CMK (cell line): ENCODE measurements around the gene VPS26A.

ENCODE experiments used
- DNase-seq: peaks from one replicate; pipeline ENCODE4 v3.0.0-alpha.2; 2010; ENCODE audit warnings: low read depth

VPS26A gene

GRCh38 chr10:69179089-69179742 is 55.2 kb downstream of the VPS26A start:
- peak; percentile 33 for DNase-seq

- peak; percentile 94 for DNase-seq
Measured at GRCh38 chr10:69179743-69180524, 56.0 kb downstream of the VPS26A start, which contains the start of gene SUPV3L1. Gene SUPV3L1, plus strand, starts transcription at chr10:69180234. Its CDS starts 58 bp downstream, at chr10:69180292.

- peak; percentile 5 for DNase-seq
Measured at GRCh38 chr10:69180525-69181204, 56.7 kb downstream of the VPS26A start.

DNA sequence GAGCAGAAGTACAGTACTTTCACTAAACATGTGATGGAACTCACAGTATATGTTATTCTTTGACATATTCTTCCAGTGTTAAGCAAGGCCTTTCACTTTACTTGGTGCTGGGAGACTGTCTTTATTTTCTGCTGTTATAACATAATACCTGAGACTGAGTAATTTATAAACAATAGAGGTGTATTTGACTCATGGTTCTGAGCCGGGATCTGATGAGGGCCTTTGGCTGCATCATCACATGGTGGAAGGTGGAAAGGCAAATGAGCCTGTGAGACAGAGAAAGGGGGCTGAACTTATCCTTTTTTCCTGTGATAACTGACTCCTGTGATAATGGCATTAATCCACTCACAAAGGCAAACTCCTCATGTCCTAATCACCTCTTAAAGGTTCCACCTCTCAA is 57.5 kb downstream of the VPS26A start:
- no peak for DNase-seq

DNA sequence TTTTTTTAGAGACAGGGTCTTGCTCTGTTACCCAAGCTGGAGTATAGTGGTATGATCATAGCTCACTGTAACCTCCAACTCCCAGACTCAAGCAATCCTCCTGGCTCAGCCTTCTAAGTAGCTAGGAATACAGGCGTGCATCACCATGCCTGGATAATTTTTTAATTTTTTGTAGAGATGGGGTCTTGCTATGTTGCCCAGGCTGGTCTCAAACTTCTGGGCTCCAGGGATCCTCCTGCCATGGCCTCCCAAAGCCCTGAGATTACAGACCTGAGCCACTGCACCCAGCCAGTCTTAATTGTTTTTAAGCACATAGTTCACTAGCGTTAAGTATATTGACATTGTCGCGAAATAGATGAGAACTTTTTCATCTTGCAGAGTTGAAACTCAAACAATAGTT is 58.0 kb downstream of the VPS26A start:
- DNase-seq, result no peak

DNA sequence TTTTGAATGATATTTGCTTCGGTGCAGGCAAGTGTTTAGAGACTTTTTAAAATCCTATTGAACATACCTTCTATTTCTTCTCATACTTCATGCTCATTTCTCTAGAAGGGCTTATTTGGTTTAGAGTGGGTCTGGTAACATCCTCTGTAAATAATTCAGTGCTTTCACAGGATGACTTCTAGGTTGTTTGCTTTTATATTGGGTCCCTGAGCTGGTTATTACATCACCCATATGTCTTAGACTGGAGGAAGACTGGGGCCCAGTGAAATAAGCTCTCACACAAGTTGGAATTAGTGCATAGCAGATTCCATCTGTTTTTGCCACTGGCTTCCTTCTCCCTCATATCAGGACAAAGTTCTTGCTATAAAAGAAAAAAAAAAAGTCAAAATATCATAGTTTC is 62.5 kb downstream of the VPS26A start:
- DNase-seq, result no peak

- DNase-seq, result no peak
Measured at GRCh38 chr10:69201045-69201444, 77.1 kb downstream of the VPS26A start.

DNA sequence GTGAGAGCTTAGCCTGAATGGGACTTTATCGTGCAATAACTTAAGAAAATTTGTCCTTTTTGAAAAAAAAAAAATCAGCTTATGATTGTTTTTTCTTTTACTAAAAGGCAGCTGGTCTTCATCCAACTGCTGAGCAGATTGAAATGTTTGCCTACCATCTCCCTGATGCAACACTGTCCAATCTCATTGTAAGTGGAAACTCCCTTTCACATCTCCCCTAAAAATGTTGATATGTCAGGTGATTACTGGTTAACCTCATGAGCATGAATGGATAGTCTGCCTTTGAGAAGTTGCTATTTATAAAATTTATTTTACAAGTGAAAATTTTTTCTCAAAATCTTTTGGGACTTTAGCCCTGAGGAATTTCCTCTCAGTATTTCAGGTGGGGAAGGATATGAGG is 78.4 kb downstream of the VPS26A start:
- DNase-seq, result no peak

- DNase-seq, result no peak
Measured at GRCh38 chr10:69208761-69209160, 84.8 kb downstream of the VPS26A start.

GRCh38 chr10:69209787-69210484 is 86.0 kb downstream of the VPS26A start:
- DNase-seq, result no peak

DNA sequence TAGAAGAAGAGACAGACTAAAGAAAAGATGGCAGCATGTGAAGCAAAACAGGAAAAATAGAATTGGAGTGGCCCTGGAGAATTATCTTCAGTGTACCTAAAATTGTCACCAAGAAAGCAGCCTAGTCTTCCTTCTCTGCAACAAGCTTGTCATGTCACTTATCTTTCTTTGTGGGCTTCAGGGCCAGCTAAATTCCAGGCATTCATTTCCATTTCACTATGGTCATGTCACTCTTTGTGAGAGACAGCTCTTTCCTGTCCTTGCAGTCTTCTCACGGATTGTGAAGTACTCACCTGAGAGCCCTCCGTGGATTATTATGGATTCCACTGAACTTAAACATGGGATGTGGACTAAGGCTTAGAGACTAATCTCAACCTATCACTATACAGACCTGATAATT is 87.1 kb downstream of the VPS26A start:
- DNase-seq, result no peak

DNA sequence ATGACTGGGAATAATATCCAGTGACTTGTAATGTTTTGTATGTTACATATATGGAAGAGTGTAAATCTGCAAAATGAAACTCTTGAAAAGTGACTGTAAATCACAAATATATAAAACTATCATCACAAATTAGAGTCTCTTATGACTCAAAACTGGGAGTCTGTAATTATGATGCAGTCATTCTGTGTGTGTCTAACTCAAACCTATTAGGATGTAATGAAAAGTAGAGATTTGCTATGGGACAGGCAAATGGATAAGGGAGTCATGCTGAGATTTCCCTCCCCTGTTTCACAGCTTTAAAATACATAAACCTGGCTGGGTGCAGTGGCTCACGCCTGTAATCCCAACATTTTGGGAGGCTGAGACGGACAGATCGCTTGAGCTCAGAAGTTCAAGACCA is 87.5 kb downstream of the VPS26A start:
- DNase-seq, result no peak

- no peak for DNase-seq
Measured at GRCh38 chr10:69213591-69214311, 89.8 kb downstream of the VPS26A start.

GRCh38 chr10:69214666-69215131 is 90.7 kb downstream of the VPS26A start:
- DNase-seq, result no peak

- DNase-seq, result no peak
Measured at GRCh38 chr10:69215405-69216171, 91.6 kb downstream of the VPS26A start.

- no peak for DNase-seq
Measured at GRCh38 chr10:69216577-69217118, 92.7 kb downstream of the VPS26A start.

GRCh38 chr10:69217119-69217754 is 93.3 kb downstream of the VPS26A start:
- no peak for DNase-seq

GRCh38 chr10:69218831-69219230 is 94.9 kb downstream of the VPS26A start:
- DNase-seq, result no peak

DNA sequence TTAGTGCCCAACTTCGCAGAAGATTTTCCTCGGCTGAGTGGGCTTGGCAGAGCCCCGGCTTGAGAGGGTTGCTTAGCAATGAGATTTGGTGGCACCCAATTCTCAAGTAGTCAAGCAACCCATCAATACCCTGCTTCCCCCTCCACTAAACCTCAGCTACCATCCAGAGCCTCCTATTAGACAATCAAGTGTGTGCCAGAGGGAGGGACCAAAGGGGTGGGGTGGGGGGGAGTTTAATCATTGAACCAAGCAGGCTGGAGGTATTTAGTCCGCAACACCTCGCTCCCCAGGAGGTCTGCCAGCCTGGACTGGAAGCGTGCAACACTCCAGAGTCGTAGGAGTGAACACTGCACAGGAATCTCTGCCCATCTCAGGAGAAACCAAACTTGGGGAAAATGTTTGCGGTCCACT is 96.1 kb downstream of the VPS26A start, which contains the start of gene HKDC1:
Gene HKDC1 (plus strand): TSS at position 292 of the 411 bp plus-strand sequence. CDS start 104 bp downstream, at position 396.
- DNase-seq, result no peak

DNA sequence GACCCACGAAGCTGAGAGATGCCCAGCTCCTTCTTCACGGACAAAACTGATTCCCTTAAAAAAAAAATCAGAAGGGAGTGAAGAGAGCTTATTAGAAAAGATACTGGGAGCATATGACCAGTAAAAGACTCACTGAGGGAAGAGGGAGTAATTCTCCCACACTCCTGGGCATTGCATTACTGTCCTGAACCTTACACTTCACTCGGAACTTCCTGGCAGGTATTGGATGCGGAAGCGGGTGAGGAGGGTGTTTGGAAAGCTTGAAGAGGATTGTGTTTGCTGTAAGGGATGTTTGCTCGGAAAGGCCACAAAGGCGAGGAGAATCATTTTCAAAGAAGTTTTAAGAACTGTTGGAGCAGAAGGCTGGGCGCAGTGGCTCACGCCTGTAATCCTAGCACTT is 96.5 kb downstream of the VPS26A start:
- no peak for DNase-seq
